HepG2 (cell line): Measurements from ENCODE around the gene NT5DC4. TPM values are rescaled to one million over a fixed set of nuclear protein-coding genes. Genes with fewer than 3 reads are reported as not detected.
A peak's percentile ranks its signal among the peaks of the same experiment; 100 is the strongest.

Experiments
- BRCA1 ChIP-seq: sonication (generic); formaldehyde crosslinking; IDR thresholded peaks from 2 replicates; pipeline ENCODE4 v1.4.0; 2020; ENCODE audit warnings: missing genetic modification reagents
- CCDC6 ChIP-seq: sonication (generic); formaldehyde crosslinking; IDR thresholded peaks from 2 replicates; pipeline ENCODE4 v1.8.1; 2022; ENCODE audit warnings: mild to moderate bottlenecking, missing genetic modification reagents, moderate library complexity
- FIP1L1 ChIP-seq: fragments of 200-400 bp; formaldehyde crosslinking; IDR thresholded peaks from 2 replicates; pipeline ENCODE4 v1.6.1; 2018; ENCODE audit warnings: low read depth, mild to moderate bottlenecking, low read length, moderate library complexity, borderline replicate concordance; ENCODE audit not compliant: insufficient read depth
- FOXM1 ChIP-seq: sonication (generic); formaldehyde crosslinking; IDR thresholded peaks from 2 replicates; pipeline ENCODE4 v1.5.0; 2020; ENCODE audit warnings: missing genetic modification reagents
- GATAD1 ChIP-seq: IDR thresholded peaks from 2 replicates; pipeline ENCODE4 v1.6.1; 2016; ENCODE audit warnings: missing genetic modification reagents, missing compliant biosample characterization
- KLF15 ChIP-seq: sonication (generic); formaldehyde crosslinking; IDR thresholded peaks from 2 replicates; pipeline ENCODE4 v1.8.1; 2023; ENCODE audit warnings: borderline replicate concordance, mild to moderate bottlenecking, inconsistent platforms, missing genetic modification reagents, mixed read lengths
- MTF2 ChIP-seq: sonication (generic); formaldehyde crosslinking; IDR thresholded peaks from 2 replicates; pipeline ENCODE4 v1.5.0; 2020; ENCODE audit warnings: missing genetic modification reagents, borderline replicate concordance
- NR2F2 ChIP-seq: IDR thresholded peaks from 2 replicates; pipeline ENCODE4 v1.6.1; 2012; ENCODE audit warnings: low read depth, inconsistent platforms, borderline replicate concordance
- RBFOX2 ChIP-seq: fragments of 200-400 bp; formaldehyde crosslinking; IDR thresholded peaks from 2 replicates; pipeline ENCODE4 v1.6.1; 2017; ENCODE audit warnings: low read depth, mild to moderate bottlenecking, low read length
- SCMH1 ChIP-seq: sonication (generic); formaldehyde crosslinking; IDR thresholded peaks from 2 replicates; pipeline ENCODE4 v1.9.0; 2021; ENCODE audit warnings: missing genetic modification reagents, mild to moderate bottlenecking, borderline replicate concordance
- SIX1 ChIP-seq: sonication (generic); formaldehyde crosslinking; IDR thresholded peaks from 2 replicates; pipeline ENCODE4 v1.4.0; 2020; ENCODE audit warnings: missing genetic modification reagents, borderline replicate concordance
- TCF7L2 ChIP-seq: IDR thresholded peaks from 2 replicates; pipeline ENCODE4 v1.6.1; 2011; ENCODE audit warnings: mild to moderate bottlenecking, low read depth, low read length, moderate library complexity
- ZFP62 ChIP-seq: sonication (generic); formaldehyde crosslinking; IDR thresholded peaks from 2 replicates; pipeline ENCODE4 v1.4.0; 2020; ENCODE audit warnings: missing genetic modification reagents
- ZKSCAN1 ChIP-seq: fragments of 150-350 bp; IDR thresholded peaks from 2 replicates; pipeline ENCODE4 v1.6.1; 2014; ENCODE audit warnings: low read length
- ZNF205 ChIP-seq: IDR thresholded peaks from 2 replicates; pipeline ENCODE4 v1.6.1; 2018; ENCODE audit warnings: missing biosample characterization, missing genetic modification reagents
- ZNF260 ChIP-seq: sonication (generic); formaldehyde crosslinking; IDR thresholded peaks from 2 replicates; pipeline ENCODE4 v1.4.0; 2020; ENCODE audit warnings: missing genetic modification reagents, low read depth, mild to moderate bottlenecking, borderline replicate concordance
- ZNF264 ChIP-seq: sonication (generic); formaldehyde crosslinking; IDR thresholded peaks from 2 replicates; pipeline ENCODE4 v1.4.0; 2020; ENCODE audit warnings: missing genetic modification reagents
- ZNF432 ChIP-seq: sonication (generic); formaldehyde crosslinking; IDR thresholded peaks from 2 replicates; pipeline ENCODE4 v1.5.0; 2020; ENCODE audit warnings: missing genetic modification reagents, mild to moderate bottlenecking, borderline replicate concordance
- ZNF441 ChIP-seq: sonication (generic); formaldehyde crosslinking; IDR thresholded peaks from 2 replicates; pipeline ENCODE4 v1.7.0; 2021; ENCODE audit warnings: missing genetic modification reagents, borderline replicate concordance
- ZNF619 ChIP-seq: sonication (generic); formaldehyde crosslinking; IDR thresholded peaks from 2 replicates; pipeline ENCODE4 v1.4.0; 2020; ENCODE audit warnings: mild to moderate bottlenecking, missing genetic modification reagents
- ZNF777 ChIP-seq: sonication (generic); formaldehyde crosslinking; IDR thresholded peaks from 2 replicates; pipeline ENCODE4 v1.4.0; 2020; ENCODE audit warnings: missing genetic modification reagents
- polyA plus RNA-seq, 8 experiments: library from polyadenylated mRNA; depleted of rRNA in 3 of 8; stranded (reverse) in 7 of 8; unstranded in 1 of 8; fragments of >200 nt; fragmentation: Illumina TruSeq in 4 of 8; extraction: Trizol in 4 of 8; gene quantifications; 2 replicates each; pipeline versions ENCODE4 v1.2.1 to v1.2.3, GENCODE V29; 2011 to 2016; ENCODE audit warnings: low read depth in 4 of 8, missing spikeins in 1 of 8, mixed read lengths in 1 of 8; ENCODE audit not compliant: insufficient read depth in 1 of 8
- total RNA-seq, 5 experiments: library from RNA; depleted of rRNA; stranded (reverse); fragments of >200 nt; fragmentation: Illumina TruSeq; extraction: Trizol; gene quantifications; 2 replicates each; pipeline ENCODE4 v1.2.3, GENCODE V29; 2016; ENCODE audit warnings: low read depth in 1 of 5
- TF ChIP-seq, protein P1 (sequence below): sonication (generic); formaldehyde crosslinking; conservative IDR thresholded peaks from 2 replicates; pipeline ENCODE4 v1.5.0; 2020; ENCODE audit warnings: missing genetic modification reagents
- TF ChIP-seq, protein P2 (sequence below): sonication (generic); formaldehyde crosslinking; IDR thresholded peaks from 2 replicates; pipeline ENCODE4 v1.4.0; 2020; ENCODE audit warnings: missing genetic modification reagents
- TF ChIP-seq, protein P3 (sequence below): sonication (generic); formaldehyde crosslinking; IDR thresholded peaks from 2 replicates; pipeline ENCODE4 v1.5.1; 2020; ENCODE audit warnings: mild to moderate bottlenecking, missing genetic modification reagents
- TF ChIP-seq, protein P4 (sequence below): IDR thresholded peaks from 2 replicates; pipeline ENCODE4 v1.6.1; 2016; ENCODE audit warnings: missing biosample characterization, missing genetic modification reagents, low read depth

The NT5DC4 gene
- total and polyA plus RNA-seq, 2 of the 13 experiments (the other 11 are each of a cell fraction or from before 2014, with no cell fraction given): 0.04 to 4.2 TPM

DNA sequence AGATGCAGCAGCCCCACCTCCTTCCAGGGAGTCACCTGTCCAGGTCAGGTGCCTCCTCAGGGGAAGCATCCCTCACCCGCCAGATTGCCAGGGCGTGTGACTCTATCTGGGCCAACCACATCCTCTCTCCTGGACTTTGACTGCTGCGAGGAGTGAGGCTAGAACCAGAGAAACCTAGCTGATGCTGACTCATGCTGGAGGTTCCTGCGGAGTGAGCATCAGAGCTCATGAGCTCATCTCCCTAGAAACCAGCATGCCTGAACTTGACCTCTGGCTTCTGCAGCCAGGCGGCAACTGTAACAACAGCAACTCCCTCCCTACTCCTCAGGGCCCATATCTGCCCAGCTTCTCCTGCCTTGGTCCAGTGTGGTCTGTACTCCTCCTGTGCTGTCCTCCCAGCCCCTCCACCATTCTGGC is 28.3 kb upstream of the NT5DC4 start (continued):
- TF ChIP-seq FIP1L1 (no peak), ZFP62 (CRISPR knock-in tag) (no peak), CCDC6 (no peak), BRCA1 (CRISPR knock-in tag) (no peak), MTF2 (CRISPR knock-in tag) (no peak), NR2F2 (peak; percentile 91), SIX1 (CRISPR knock-in tag) (0 out of 2 replicates have a peak, but pooled peaks have one; percentile 38), ZNF260 (CRISPR knock-in tag) (no peak), ZNF619 (CRISPR knock-in tag) (no peak), ZKSCAN1 (no peak), ZNF432 (CRISPR knock-in tag) (no peak), KLF15 (no peak), ZNF264 (CRISPR knock-in tag) (no peak), GATAD1 (CRISPR knock-in tag) (peak; percentile 72), RBFOX2 (no peak), ZNF205 (CRISPR knock-in tag) (peak; percentile 87; the same call in 1 of the 2 replicates), FOXM1 (no peak), SCMH1 (CRISPR knock-in tag) (no peak), TCF7L2 (no peak), ZNF441 (CRISPR knock-in tag) (no peak), ZNF777 (CRISPR knock-in tag) (no peak)
- TF ChIP-seq, protein P1, sequence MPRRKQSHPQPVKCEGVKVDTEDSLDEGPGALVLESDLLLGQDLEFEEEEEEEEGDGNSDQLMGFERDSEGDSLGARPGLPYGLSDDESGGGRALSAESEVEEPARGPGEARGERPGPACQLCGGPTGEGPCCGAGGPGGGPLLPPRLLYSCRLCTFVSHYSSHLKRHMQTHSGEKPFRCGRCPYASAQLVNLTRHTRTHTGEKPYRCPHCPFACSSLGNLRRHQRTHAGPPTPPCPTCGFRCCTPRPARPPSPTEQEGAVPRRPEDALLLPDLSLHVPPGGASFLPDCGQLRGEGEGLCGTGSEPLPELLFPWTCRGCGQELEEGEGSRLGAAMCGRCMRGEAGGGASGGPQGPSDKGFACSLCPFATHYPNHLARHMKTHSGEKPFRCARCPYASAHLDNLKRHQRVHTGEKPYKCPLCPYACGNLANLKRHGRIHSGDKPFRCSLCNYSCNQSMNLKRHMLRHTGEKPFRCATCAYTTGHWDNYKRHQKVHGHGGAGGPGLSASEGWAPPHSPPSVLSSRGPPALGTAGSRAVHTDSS: no peak
- TF ChIP-seq, protein P2, sequence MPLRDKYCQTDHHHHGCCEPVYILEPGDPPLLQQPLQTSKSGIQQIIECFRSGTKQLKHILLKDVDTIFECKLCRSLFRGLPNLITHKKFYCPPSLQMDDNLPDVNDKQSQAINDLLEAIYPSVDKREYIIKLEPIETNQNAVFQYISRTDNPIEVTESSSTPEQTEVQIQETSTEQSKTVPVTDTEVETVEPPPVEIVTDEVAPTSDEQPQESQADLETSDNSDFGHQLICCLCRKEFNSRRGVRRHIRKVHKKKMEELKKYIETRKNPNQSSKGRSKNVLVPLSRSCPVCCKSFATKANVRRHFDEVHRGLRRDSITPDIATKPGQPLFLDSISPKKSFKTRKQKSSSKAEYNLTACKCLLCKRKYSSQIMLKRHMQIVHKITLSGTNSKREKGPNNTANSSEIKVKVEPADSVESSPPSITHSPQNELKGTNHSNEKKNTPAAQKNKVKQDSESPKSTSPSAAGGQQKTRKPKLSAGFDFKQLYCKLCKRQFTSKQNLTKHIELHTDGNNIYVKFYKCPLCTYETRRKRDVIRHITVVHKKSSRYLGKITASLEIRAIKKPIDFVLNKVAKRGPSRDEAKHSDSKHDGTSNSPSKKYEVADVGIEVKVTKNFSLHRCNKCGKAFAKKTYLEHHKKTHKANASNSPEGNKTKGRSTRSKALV (CRISPR knock-in tag): no peak
- TF ChIP-seq, protein P3, sequence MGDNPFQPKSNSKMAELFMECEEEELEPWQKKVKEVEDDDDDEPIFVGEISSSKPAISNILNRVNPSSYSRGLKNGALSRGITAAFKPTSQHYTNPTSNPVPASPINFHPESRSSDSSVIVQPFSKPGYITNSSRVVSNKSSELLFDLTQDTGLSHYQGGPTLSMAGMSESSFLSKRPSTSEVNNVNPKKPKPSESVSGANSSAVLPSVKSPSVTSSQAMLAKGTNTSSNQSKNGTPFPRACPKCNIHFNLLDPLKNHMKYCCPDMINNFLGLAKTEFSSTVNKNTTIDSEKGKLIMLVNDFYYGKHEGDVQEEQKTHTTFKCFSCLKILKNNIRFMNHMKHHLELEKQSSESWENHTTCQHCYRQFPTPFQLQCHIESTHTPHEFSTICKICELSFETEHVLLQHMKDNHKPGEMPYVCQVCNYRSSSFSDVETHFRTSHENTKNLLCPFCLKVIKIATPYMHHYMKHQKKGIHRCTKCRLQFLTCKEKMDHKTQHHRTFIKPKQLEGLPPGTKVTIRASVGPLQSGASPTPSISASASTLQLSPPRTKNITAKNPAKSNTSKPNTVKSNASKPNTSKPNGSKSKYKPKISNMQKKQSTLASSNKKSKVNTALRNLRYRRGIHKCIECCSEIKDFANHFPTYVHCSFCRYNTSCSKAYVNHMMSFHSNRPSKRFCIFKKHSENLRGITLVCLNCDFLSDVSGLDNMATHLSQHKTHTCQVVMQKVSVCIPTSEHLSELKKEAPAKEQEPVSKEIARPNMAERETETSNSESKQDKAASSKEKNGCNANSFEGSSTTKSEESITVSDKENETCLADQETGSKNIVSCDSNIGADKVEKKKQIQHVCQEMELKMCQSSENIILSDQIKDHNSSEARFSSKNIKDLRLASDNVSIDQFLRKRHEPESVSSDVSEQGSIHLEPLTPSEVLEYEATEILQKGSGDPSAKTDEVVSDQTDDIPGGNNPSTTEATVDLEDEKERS (CRISPR knock-in tag): no peak
- TF ChIP-seq, protein P4, sequence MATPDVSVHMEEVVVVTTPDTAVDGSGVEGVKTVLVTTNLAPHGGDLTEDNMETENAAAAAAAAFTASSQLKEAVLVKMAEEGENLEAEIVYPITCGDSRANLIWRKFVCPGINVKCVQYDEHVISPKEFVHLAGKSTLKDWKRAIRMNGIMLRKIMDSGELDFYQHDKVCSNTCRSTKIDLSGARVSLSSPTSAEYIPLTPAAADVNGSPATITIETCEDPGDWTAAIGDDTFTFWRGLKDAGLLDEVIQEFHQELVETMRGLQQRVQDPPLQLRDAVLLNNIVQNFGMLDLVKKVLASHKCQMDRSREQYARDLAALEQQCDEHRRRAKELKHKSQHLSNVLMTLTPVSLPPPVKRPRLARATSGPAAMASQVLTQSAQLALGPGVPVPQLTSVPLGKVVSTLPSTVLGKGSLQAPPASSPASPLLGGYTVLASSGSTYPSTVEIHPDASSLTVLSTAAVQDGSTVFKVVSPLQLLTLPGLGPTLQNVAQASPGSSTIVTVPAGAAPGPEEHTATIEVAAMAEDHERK (CRISPR knock-in tag): no peak
